Measurements from ENCODE around the gene AP2A2.

AP2A2 gene

DNA sequence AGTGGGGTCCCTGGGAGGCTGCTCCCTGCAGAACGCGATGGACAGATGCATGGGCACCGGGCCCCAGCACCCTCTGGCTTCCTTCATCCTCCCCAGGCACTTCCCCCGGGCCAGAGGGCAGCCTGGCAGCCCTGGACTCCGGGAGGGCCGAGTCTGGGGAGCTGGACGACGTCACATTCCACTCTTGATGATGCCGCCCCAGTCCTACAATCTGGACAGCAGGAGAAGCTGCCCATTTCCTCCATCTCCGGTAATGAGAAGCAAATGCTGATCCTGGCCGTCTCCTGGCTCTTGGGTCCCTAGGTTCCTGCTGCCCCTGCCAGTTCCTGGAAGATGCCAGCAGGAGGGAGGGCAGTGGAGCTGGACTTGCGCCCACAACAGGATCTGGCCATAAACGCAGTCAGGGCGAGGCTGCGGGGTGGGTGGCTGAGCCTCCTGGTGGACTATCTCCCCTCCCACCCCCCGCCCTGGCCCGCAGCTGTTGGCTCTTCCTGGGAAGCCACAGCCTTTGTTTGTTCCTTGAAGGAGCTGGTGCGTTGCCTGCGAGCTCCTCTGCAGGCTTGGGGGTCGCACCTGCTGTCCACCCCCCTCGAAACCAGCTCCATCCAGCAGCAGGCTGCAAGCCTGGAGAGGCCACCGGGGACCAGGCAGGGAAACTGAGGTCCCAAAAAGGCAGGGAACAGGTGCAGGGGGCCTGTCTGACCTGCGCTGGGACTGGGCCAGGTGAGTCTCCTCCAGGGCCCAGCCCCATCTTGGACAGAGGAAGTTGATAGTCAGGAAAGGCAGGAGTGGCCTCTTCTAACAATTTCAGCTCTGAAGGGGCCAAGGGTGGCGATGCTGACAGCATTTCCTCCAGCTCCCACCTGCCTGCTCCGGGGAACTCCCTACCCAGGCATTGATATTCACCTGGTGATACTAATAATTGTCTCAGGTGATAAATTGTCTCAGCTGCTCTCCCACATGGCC is 128.8 kb downstream of the AP2A2 start:
- CTCF ChIA-PET: interaction anchor here (0.6 kb wide), 1 partner anchor 1132 kb away, joined by 3 read pairs; no protein-coding TSS in a partner anchor

DNA sequence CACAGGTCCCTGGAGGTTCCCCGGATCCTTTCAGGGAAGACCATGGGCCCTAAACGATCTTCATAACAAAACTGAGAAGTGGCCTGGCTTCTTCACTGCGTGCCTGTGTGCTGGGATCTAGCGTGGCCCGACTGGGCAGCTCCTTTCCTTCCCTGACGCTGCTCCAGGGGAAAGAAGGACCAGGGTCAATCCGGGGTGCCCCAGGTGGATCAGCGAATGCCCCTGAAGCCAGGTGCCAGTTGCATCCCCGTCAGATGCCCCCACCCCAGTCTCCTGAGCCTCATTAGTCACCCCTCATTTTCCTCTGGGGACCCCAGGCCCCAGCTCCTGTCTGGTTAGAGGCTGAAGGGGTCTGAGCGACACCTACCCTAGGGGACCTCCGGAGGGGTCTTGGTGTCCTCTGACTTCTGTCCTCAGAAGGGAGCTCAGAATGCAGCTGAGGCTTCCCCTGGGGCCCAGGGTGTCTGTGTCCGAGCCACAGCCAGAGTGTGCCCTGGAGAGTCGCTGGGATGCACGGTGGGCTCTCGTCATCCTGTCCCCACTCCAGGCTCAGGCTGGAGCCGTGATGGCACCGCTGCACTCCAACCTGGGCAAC is 129.5 kb downstream of the AP2A2 start:
- no peaks in the 10 kb centered on the region for H3K4me1 ChIP-seq (ENCODE audit: control insufficient read depth, insufficient read depth, low read length)
- no peak for TF ChIP-seq ZNF626 (tag by site-specific recombination; IDR thresholded peaks at IDR 0.05)
- TF ChIP-seq ZNF48 (tag by site-specific recombination; IDR thresholded peaks at IDR 0.05): no peak
- TF ChIP-seq ZBTB1 (tag by site-specific recombination; IDR thresholded peaks at IDR 0.05): no peak
- POLR2A ChIA-PET: no interaction called here
- no peak overlapping the region for H3K4me3 ChIP-seq (ENCODE audit: low read depth, low read length)
- CTCF ChIA-PET: interaction anchor here (0.6 to 0.7 kb wide), 2 partner anchors 467 to 1131 kb away, joined by 3 to 4 read pairs; no protein-coding TSS in a partner anchor
- no peaks in the 10 kb centered on the region for H3K9me3 ChIP-seq (ENCODE audit: control insufficient read depth, insufficient read depth, low read depth, low read length)
- H3K27ac ChIP-seq (ENCODE audit: extremely low read depth, low read depth, low read length): no peak overlapping the region
- H3K36me3 ChIP-seq (ENCODE audit: control insufficient read depth in 2 of 2, insufficient read depth in 1 of 2, low read length in 2 of 2): no peaks in the 10 kb centered on the region

More for the DNA sequence above, 128.8 kb downstream of the AP2A2 start:
- H3K36me3 ChIP-seq (ENCODE audit: control insufficient read depth in 2 of 2, insufficient read depth in 1 of 2, low read length in 2 of 2): no peaks in the 10 kb centered on the region
- TF ChIP-seq ZNF791 (tag by site-specific recombination; IDR thresholded peaks at IDR 0.05) (no peak), ZNF2 (tag by site-specific recombination; IDR thresholded peaks at IDR 0.05) (no peak), ZNF221 (tag by site-specific recombination; IDR thresholded peaks at IDR 0.05; ENCODE audit: borderline replicate concordance) (no peak), ZNF24 (tag by site-specific recombination; IDR thresholded peaks at IDR 0.05) (no peak), KLF1 (tag by site-specific recombination; IDR thresholded peaks at IDR 0.05) (peak; percentile 76)
- TF ChIP-seq, protein P1, sequence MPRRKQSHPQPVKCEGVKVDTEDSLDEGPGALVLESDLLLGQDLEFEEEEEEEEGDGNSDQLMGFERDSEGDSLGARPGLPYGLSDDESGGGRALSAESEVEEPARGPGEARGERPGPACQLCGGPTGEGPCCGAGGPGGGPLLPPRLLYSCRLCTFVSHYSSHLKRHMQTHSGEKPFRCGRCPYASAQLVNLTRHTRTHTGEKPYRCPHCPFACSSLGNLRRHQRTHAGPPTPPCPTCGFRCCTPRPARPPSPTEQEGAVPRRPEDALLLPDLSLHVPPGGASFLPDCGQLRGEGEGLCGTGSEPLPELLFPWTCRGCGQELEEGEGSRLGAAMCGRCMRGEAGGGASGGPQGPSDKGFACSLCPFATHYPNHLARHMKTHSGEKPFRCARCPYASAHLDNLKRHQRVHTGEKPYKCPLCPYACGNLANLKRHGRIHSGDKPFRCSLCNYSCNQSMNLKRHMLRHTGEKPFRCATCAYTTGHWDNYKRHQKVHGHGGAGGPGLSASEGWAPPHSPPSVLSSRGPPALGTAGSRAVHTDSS (tag by site-specific recombination; IDR thresholded peaks at IDR 0.05): no peak
- no peak overlapping the region for H3K4me3 ChIP-seq (ENCODE audit: low read depth, low read length)
- POLR2A ChIA-PET: no interaction called here
- H3K4me1 ChIP-seq (ENCODE audit: control insufficient read depth, insufficient read depth, low read length): no peaks in the 10 kb centered on the region
- no peak overlapping the region for H3K27ac ChIP-seq (ENCODE audit: extremely low read depth, low read depth, low read length)
- H3K9me3 ChIP-seq (ENCODE audit: control insufficient read depth, insufficient read depth, low read depth, low read length): no peaks in the 10 kb centered on the region

DNA sequence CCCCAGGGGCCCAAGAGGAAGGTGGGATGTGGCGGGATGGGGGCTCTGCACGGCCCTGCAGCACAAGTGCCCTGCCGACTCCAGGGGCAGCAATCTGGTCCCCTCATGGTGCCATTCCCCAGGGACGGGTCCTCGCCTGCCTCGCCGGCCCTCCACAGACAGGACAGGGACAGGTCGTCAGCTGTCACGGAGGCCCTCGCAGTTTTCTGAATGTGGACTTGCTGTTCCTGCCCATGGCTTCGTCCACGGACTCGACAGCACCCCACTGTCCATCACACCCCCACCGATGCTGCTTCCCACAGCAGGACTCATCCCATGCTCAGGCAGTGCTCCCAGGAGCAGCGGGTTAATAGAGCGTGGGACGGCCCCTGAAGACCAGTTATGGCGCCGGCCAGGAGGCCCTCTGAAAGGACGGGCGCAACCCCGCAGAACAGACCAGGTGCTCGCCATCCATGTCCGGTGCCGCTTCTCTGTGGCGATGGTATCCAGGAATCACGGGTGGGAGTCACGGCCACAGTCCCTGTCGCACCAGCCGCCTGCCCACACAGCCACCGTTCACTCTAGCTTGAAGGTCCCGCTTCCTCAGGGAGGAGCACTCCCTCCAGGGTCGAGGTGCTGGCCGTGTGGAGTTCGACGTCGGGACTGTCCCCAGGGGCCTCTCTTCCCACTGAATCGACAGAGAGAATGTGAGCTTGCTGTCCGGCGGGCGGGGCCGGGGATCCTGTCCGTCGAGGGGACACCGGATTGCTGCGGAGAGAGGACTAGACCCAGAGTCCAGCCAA is 130.5 kb downstream of the AP2A2 start:
- CTCF ChIA-PET: no interaction called here
- no peak overlapping the region for H3K4me3 ChIP-seq (ENCODE audit: low read depth, low read length)
- POLR2A ChIA-PET: no interaction called here
- no peaks in the 10 kb centered on the region for H3K36me3 ChIP-seq (ENCODE audit: control insufficient read depth in 2 of 2, insufficient read depth in 1 of 2, low read length in 2 of 2)
- H3K4me1 ChIP-seq (ENCODE audit: control insufficient read depth, insufficient read depth, low read length): no peaks in the 10 kb centered on the region
- no peaks in the 10 kb centered on the region for H3K9me3 ChIP-seq (ENCODE audit: control insufficient read depth, insufficient read depth, low read depth, low read length)
- H3K27ac ChIP-seq (ENCODE audit: extremely low read depth, low read depth, low read length): no peak overlapping the region
- TF ChIP-seq ZNF791 (tag by site-specific recombination; IDR thresholded peaks at IDR 0.05) (no peak), OVOL3 (tag by site-specific recombination; IDR thresholded peaks at IDR 0.05) (no peak), ZNF558 (tag by site-specific recombination; IDR thresholded peaks at IDR 0.05) (no peak), ZNF629 (tag by site-specific recombination; IDR thresholded peaks at IDR 0.05) (no peak), ZFP37 (tag by site-specific recombination; IDR thresholded peaks at IDR 0.05) (no peak), ZNF174 (tag by site-specific recombination; IDR thresholded peaks at IDR 0.05) (no peak), ZNF747 (tag by site-specific recombination; IDR thresholded peaks at IDR 0.05) (no peak)
- TF ChIP-seq, protein P2, sequence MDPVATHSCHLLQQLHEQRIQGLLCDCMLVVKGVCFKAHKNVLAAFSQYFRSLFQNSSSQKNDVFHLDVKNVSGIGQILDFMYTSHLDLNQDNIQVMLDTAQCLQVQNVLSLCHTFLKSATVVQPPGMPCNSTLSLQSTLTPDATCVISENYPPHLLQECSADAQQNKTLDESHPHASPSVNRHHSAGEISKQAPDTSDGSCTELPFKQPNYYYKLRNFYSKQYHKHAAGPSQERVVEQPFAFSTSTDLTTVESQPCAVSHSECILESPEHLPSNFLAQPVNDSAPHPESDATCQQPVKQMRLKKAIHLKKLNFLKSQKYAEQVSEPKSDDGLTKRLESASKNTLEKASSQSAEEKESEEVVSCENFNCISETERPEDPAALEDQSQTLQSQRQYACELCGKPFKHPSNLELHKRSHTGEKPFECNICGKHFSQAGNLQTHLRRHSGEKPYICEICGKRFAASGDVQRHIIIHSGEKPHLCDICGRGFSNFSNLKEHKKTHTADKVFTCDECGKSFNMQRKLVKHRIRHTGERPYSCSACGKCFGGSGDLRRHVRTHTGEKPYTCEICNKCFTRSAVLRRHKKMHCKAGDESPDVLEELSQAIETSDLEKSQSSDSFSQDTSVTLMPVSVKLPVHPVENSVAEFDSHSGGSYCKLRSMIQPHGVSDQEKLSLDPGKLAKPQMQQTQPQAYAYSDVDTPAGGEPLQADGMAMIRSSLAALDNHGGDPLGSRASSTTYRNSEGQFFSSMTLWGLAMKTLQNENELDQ (tag by site-specific recombination; IDR thresholded peaks at IDR 0.05; ENCODE audit: low read depth): no peak
- TF ChIP-seq, protein P3, sequence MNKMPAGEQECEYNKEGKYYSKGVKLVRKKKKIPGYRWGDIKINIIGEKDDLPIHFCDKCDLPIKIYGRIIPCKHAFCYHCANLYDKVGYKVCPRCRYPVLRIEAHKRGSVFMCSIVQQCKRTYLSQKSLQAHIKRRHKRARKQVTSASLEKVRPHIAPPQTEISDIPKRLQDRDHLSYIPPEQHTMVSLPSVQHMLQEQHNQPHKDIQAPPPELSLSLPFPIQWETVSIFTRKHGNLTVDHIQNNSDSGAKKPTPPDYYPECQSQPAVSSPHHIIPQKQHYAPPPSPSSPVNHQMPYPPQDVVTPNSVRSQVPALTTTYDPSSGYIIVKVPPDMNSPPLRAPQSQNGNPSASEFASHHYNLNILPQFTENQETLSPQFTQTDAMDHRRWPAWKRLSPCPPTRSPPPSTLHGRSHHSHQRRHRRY (tag by site-specific recombination; IDR thresholded peaks at IDR 0.05): no peak
- TF ChIP-seq, protein P4, sequence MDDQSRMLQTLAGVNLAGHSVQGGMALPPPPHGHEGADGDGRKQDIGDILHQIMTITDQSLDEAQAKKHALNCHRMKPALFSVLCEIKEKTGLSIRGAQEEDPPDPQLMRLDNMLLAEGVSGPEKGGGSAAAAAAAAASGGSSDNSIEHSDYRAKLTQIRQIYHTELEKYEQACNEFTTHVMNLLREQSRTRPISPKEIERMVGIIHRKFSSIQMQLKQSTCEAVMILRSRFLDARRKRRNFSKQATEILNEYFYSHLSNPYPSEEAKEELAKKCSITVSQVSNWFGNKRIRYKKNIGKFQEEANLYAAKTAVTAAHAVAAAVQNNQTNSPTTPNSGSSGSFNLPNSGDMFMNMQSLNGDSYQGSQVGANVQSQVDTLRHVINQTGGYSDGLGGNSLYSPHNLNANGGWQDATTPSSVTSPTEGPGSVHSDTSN (CRISPR knock-in tag; IDR thresholded peaks at IDR 0.05): no peak
- TF ChIP-seq, protein P5, sequence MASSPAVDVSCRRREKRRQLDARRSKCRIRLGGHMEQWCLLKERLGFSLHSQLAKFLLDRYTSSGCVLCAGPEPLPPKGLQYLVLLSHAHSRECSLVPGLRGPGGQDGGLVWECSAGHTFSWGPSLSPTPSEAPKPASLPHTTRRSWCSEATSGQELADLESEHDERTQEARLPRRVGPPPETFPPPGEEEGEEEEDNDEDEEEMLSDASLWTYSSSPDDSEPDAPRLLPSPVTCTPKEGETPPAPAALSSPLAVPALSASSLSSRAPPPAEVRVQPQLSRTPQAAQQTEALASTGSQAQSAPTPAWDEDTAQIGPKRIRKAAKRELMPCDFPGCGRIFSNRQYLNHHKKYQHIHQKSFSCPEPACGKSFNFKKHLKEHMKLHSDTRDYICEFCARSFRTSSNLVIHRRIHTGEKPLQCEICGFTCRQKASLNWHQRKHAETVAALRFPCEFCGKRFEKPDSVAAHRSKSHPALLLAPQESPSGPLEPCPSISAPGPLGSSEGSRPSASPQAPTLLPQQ (tag by site-specific recombination; IDR thresholded peaks at IDR 0.05): no peak
